Fibroblast of lung (primary cell): ENCODE data around the gene OR52B2.

Source experiments
- EZH2 ChIP-seq: IDR thresholded peaks from 2 replicates; pipeline ENCODE4 v1.5.1; 2012; ENCODE audit warnings: low read length, control low read depth, mild to moderate bottlenecking; ENCODE audit errors: missing control alignments
- TF ChIP-seq, protein P1 (sequence below), 2 donors: IDR thresholded peaks in 1 of 2; conservative IDR thresholded peaks in 1 of 2; 1 replicate in 1 of 2; 2 replicates in 1 of 2; pipeline ENCODE4 v1.5.1; 2011 to 2012; ENCODE audit warnings: low read length in 2 of 2, control low read depth in 1 of 2, inconsistent platforms in 1 of 2, low read depth in 1 of 2, mild to moderate bottlenecking in 1 of 2

GRCh38 chr11:6202041-6202440, 31.9 kb upstream of the OR52B2 start:
- TF ChIP-seq, protein P1, sequence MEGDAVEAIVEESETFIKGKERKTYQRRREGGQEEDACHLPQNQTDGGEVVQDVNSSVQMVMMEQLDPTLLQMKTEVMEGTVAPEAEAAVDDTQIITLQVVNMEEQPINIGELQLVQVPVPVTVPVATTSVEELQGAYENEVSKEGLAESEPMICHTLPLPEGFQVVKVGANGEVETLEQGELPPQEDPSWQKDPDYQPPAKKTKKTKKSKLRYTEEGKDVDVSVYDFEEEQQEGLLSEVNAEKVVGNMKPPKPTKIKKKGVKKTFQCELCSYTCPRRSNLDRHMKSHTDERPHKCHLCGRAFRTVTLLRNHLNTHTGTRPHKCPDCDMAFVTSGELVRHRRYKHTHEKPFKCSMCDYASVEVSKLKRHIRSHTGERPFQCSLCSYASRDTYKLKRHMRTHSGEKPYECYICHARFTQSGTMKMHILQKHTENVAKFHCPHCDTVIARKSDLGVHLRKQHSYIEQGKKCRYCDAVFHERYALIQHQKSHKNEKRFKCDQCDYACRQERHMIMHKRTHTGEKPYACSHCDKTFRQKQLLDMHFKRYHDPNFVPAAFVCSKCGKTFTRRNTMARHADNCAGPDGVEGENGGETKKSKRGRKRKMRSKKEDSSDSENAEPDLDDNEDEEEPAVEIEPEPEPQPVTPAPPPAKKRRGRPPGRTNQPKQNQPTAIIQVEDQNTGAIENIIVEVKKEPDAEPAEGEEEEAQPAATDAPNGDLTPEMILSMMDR (conservative IDR thresholded peaks at IDR 0.05 in 1 of 2, IDR thresholded peaks at IDR 0.05 in 1 of 2; ENCODE audit: low read depth in 1 of 2, low read length in 2 of 2): no peak
- TF ChIP-seq EZH2: no peak
